ENCODE data around the gene HDDC3.

DNA sequence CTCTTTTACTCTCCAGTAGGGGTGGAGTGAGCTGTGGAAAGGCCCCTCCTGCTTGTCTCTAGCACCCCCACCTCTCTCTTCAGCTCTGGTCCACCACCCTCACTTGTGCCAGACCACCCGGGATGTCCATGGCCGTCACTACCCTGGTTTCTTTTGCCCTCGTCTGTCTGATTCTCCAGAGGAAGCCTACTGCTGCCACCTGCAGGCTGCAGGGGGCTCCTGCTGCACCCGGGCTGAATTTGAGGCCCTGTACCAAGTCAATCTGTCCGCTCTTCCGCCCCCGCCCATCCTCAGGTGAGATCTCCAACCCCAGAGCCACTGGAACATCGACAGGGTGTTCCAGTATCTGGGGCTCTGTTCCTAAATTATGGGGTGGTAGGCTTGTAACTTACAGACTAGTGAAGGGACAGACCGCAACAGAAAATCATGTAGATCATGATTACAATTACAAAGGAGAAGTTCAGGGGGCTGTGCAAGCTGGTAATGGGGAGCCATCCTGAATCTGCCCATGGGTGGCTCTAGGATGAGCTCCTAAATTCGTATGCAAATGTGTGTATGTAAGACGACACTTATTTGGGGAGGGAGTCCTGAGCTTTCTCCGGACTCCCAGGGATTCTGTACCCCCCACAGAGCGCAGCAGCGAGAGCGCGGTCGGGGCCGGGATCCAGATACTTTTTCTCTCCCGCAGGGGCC lies 2.1 kb upstream of the HDDC3 start:
- no peak for TF ChIP-seq FOXM1 (IDR thresholded peaks at IDR 0.05; ENCODE audit: borderline replicate concordance)
- TF ChIP-seq TARDBP (IDR thresholded peaks at IDR 0.05) = no peak
- no peak for TF ChIP-seq SP1 (IDR thresholded peaks at IDR 0.05)
- no peak for TF ChIP-seq LEF1 (IDR thresholded peaks at IDR 0.05; ENCODE audit: borderline replicate concordance)
- no peak for TF ChIP-seq ARNT (IDR thresholded peaks at IDR 0.05)
- no peak for TF ChIP-seq ELF4 (IDR thresholded peaks at IDR 0.05)
- TF ChIP-seq SUZ12 (IDR thresholded peaks at IDR 0.05) = no peak
- no peak for TF ChIP-seq CTBP1 (IDR thresholded peaks at IDR 0.05; ENCODE audit: borderline replicate concordance)
- no peak for TF ChIP-seq BHLHE40 (IDR thresholded peaks at IDR 0.05; ENCODE audit: borderline replicate concordance)

All from HEK293T (cell line).